ENCODE results near the gene GTF2E1.

DNA sequence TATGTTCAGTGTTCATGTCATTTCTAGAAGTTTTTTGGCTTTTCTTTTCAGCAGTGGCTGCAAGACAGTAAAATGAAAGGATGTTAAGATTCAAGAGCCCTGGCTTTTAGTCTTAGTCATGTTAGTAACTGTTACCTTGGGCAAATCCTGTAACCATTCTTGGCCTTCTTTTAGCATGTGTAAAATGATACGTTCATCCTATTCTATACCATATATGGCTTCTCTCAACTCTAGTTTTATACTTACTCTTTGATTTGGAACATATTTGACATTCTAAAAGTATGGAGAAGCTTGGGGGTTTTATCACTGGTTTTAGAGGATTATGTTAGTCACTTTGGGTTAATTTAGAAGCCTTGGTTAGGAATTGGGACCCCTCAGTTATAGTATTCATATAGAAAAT is 20.1 kb downstream of the GTF2E1 start:
- TF ChIP-seq EZH2 (IDR thresholded peaks at IDR 0.05; ENCODE audit: low read length, missing control alignments) (no peak), CTCF (conservative IDR thresholded peaks at IDR 0.05 in 1 of 2, IDR thresholded peaks at IDR 0.05 in 1 of 2; ENCODE audit: low read depth in 1 of 2, low read length in 2 of 2) (no peak)

All from fibroblast of lung (primary cell).